Smooth muscle cell (in vitro differentiated cells): ENCODE data around the gene CFAP74. TPM values are rescaled to one million over a fixed set of nuclear protein-coding genes. Genes with fewer than 3 reads are reported as not detected.

ENCODE experiments used
- DNase-seq: peaks from one replicate; lab custom pipeline; 2025; ENCODE audit not compliant: unreplicated experiment; lab: John Stamatoyannopoulos, UW
- H2AFZ ChIP-seq: fragments of 200-600 bp; sonication (generic); 2 replicates; pipeline ENCODE4 v1.6.0; 2016; ENCODE audit warnings: antibody characterized with exemption, low read depth, mild to moderate bottlenecking
- H3F3A ChIP-seq: fragments of 200-600 bp; sonication (generic); 2 replicates; pipeline ENCODE4 v1.6.0; 2017; ENCODE audit warnings: antibody characterized with exemption, low read depth
- H3K27ac ChIP-seq: fragments of 200-600 bp; sonication (generic); 2 replicates; pipeline ENCODE4 v1.5.1; 2016; ENCODE audit warnings: low read depth, mild to moderate bottlenecking
- H3K27me3 ChIP-seq: fragments of 200-600 bp; sonication (generic); 2 replicates; pipeline ENCODE4 v1.6.1; 2016; ENCODE audit warnings: low read depth, mild to moderate bottlenecking
- H3K36me3 ChIP-seq: fragments of 200-600 bp; sonication (generic); 2 replicates; pipeline ENCODE4 v1.5.1; 2016; ENCODE audit warnings: low read depth
- H3K4me1 ChIP-seq: fragments of 200-600 bp; sonication (generic); 2 replicates; pipeline ENCODE4 v1.5.1; 2016; ENCODE audit warnings: low read depth
- H3K4me2 ChIP-seq: fragments of 200-600 bp; sonication (generic); 2 replicates; pipeline ENCODE4 v1.6.0; 2016; ENCODE audit warnings: mild to moderate bottlenecking
- H3K4me3 ChIP-seq: fragments of 200-600 bp; sonication (generic); 2 replicates; pipeline ENCODE4 v1.5.1; 2016; ENCODE audit warnings: mild to moderate bottlenecking
- H3K79me2 ChIP-seq: fragments of 200-600 bp; sonication (generic); 2 replicates; pipeline ENCODE4 v1.6.0; 2016; ENCODE audit warnings: low read depth, mild to moderate bottlenecking
- H3K9ac ChIP-seq: fragments of 200-600 bp; sonication (generic); 2 replicates; pipeline ENCODE4 v1.6.0; 2016; ENCODE audit warnings: low read depth
- H3K9me3 ChIP-seq: fragments of 200-600 bp; sonication (generic); replicated peaks from 2 replicates; pipeline ENCODE4 v1.5.1; 2016; ENCODE audit warnings: low read depth
- H4K20me1 ChIP-seq: fragments of 200-600 bp; sonication (generic); 2 replicates; pipeline ENCODE4 v1.6.0; 2016; ENCODE audit warnings: low read depth
- CTCF ChIP-seq: fragments of 200-600 bp; sonication (generic); IDR thresholded peaks from 2 replicates; pipeline ENCODE4 v1.5.1; 2017; ENCODE audit warnings: borderline replicate concordance, mild to moderate bottlenecking, antibody characterized with exemption; ENCODE audit not compliant: insufficient read depth, poor library complexity, severe bottlenecking
- WGBS: methylation state at CpG from one replicate; pipeline ENCODE4 v1.1.7; 2016; ENCODE audit warnings: low lambda C conversion rate; 5-methylcytosine and 5-hydroxymethylcytosine counted together
- polyA plus RNA-seq: library from polyadenylated mRNA; unstranded; fragments of >200 nt; fragmentation: Nextera tagmentation; extraction: Ambion mirVana; gene quantifications from 2 replicates; pipeline ENCODE4 v1.2.1, GENCODE V29; 2016
- total RNA-seq: library from RNA; depleted of rRNA; stranded (reverse); fragments of >200 nt; gene quantifications from 2 replicates; pipeline ENCODE4 v1.2.3, GENCODE V29; 2014

The CFAP74 gene
- total and polyA plus RNA-seq, 2 experiments from 2014 or later, result not detected

- DNase-seq, result no peak
- Histone ChIP-seq H3F3A (no peaks in the 10 kb centered on the region), H2AFZ (peak within 1 kb of the TSS; percentile 67), H3K4me3 (peak within 1 kb of the TSS; percentile 56), H3K36me3 (no peaks in the 10 kb centered on the region), H4K20me1 (peaks cover 14% of the 10 kb centered on the region), H3K4me2 (peak within 1 kb of the TSS; percentile 85), H3K4me1 (no peaks in the 10 kb centered on the region), H3K27me3 (peaks cover 43% of the 10 kb centered on the region), H3K79me2 (no peaks in the 10 kb centered on the region), H3K27ac (no peak within 1 kb of the TSS), H3K9ac (peak within 1 kb of the TSS; percentile 40), H3K9me3 (no peaks in the 10 kb centered on the region)
- TF ChIP-seq CTCF, result no peak
- WGBS, result 3% methylated on average over 37 of the region's 83 CpGs
Observed at GRCh38 chr1:2049718-2050431, 46.3 kb upstream of the CFAP74 start, which contains the start of gene PRKCZ. PRKCZ (plus strand) TSS chr1:2050411; CDS start chr1:2050631, 220 bp downstream.

GRCh38 chr1:2049225-2049717 lies 45.7 kb upstream of the CFAP74 start:
- TF ChIP-seq CTCF, result peak; percentile 30
- Histone ChIP-seq H3K27ac (no peak overlapping the region), H3K36me3 (no peaks in the 10 kb centered on the region), H4K20me1 (peaks cover 14% of the 10 kb centered on the region), H3K4me2 (peak overlapping the region; percentile 85), H3K4me1 (no peaks in the 10 kb centered on the region), H3K9ac (no peak overlapping the region), H3K79me2 (no peaks in the 10 kb centered on the region), H2AFZ (peak overlapping the region; percentile 67), H3K4me3 (peak overlapping the region; percentile 56), H3F3A (no peaks in the 10 kb centered on the region), H3K27me3 (peaks cover 43% of the 10 kb centered on the region), H3K9me3 (no peaks in the 10 kb centered on the region)
- no peak for DNase-seq
- 33% methylated on average over 14 of the region's 14 CpGs for WGBS

- H3K4me2 ChIP-seq, result no peak overlapping the region
- H4K20me1 ChIP-seq, result peaks cover 10% of the 10 kb centered on the region
- WGBS, result 83% methylated on average over 25 of the region's 25 CpGs
- no peaks in the 10 kb centered on the region for H3K9me3 ChIP-seq
- DNase-seq, result no peak
- H3K9ac ChIP-seq, result no peak overlapping the region
- no peak overlapping the region for H3K27ac ChIP-seq
- no peaks in the 10 kb centered on the region for H3K79me2 ChIP-seq
- H2AFZ ChIP-seq, result no peak overlapping the region
- no peaks in the 10 kb centered on the region for H3K4me1 ChIP-seq
- no peak for TF ChIP-seq CTCF
- no peaks in the 10 kb centered on the region for H3K36me3 ChIP-seq
- peaks cover 43% of the 10 kb centered on the region for H3K27me3 ChIP-seq
- H3K4me3 ChIP-seq, result no peak overlapping the region
- H3F3A ChIP-seq, result no peaks in the 10 kb centered on the region
Observed at GRCh38 chr1:2047749-2048729, 44.5 kb upstream of the CFAP74 start.
